GM12864 (cell line): ENCODE data around the gene SLC38A8.

ENCODE experiments used
- DNase-seq: peaks from one replicate; pipeline ENCODE4 v3.0.0-alpha.2; 2011; ENCODE audit warnings: low read depth
- H3K4me3 ChIP-seq: 2 replicates; pipeline ENCODE4 v1.5.1; 2011; ENCODE audit warnings: mild to moderate bottlenecking, low read depth, low read length, control low read depth
- CTCF ChIP-seq: IDR thresholded peaks from 2 replicates; pipeline ENCODE4 v1.5.1; 2011; ENCODE audit warnings: low read depth, mild to moderate bottlenecking, moderate library complexity, low read length, control low read depth, inconsistent platforms; ENCODE audit errors: missing control alignments

The SLC38A8 gene

GRCh38 chr16:84086341-84086740 lies 43.7 kb upstream of the SLC38A8 start:
- no peak overlapping the region for H3K4me3 ChIP-seq
- TF ChIP-seq CTCF = no peak
- no peak for DNase-seq

GRCh38 chr16:84085773-84086172 lies 43.2 kb upstream of the SLC38A8 start:
- TF ChIP-seq CTCF = no peak
- DNase-seq = peak; percentile 29
- H3K4me3 ChIP-seq = no peak overlapping the region

GRCh38 chr16:84085271-84085667 lies 42.7 kb upstream of the SLC38A8 start:
- no peak for TF ChIP-seq CTCF
- DNase-seq = no peak
- no peak overlapping the region for H3K4me3 ChIP-seq

- DNase-seq = peak; percentile 60
- TF ChIP-seq CTCF = peak; percentile 93
- no peak overlapping the region for H3K4me3 ChIP-seq
These were observed 42.1 kb upstream of the SLC38A8 start for GRCh38 chr16:84084570-84085270.

- H3K4me3 ChIP-seq = no peak overlapping the region
- no peak for DNase-seq
- no peak for TF ChIP-seq CTCF
These were observed 40.4 kb upstream of the SLC38A8 start for GRCh38 chr16:84082835-84083569.

- no peak for TF ChIP-seq CTCF
- H3K4me3 ChIP-seq = no peak overlapping the region
- DNase-seq = no peak
These were observed 39.5 kb upstream of the SLC38A8 start for GRCh38 chr16:84082110-84082509.
